ENCODE data around the gene SHISA5.

SHISA5 gene

GRCh38 chr3:48429960-48430707 is 73.8 kb downstream of the SHISA5 start, which contains the start of gene PLXNB1:
Gene PLXNB1, minus strand, starts transcription at chr3:48430086. Its CDS starts 5,475 bp downstream, at chr3:48424611.
- no peak within 1 kb of the TSS for H3K4ac ChIP-seq (ENCODE audit: low read length)
- no CpG with 5 or more reads among the region's 15 CpGs for WGBS, 2 donors (ENCODE audit: extremely low coverage in 2 of 2, insufficient read length in 2 of 2, insufficient replicate concordance in 1 of 2)
- H3K4me2 ChIP-seq (ENCODE audit: insufficient read depth, low read length, poor library complexity, severe bottlenecking) = peak within 1 kb of the TSS; percentile 84
- H3K14ac ChIP-seq (ENCODE audit: low read length) = no peak within 1 kb of the TSS
- peak; percentile 67 for DNase-seq (ENCODE audit: low spot score)
- peak within 1 kb of the TSS; percentile 88 for H2AFZ ChIP-seq (ENCODE audit: low read length)
- peaks cover 16 to 61% of the 10 kb centered on the region in 2 donors for H3K36me3 ChIP-seq (replicated peaks in 1 of 2; ENCODE audit: control insufficient read depth in 2 of 2, insufficient read depth in 2 of 2, low read length in 2 of 2)
- peak within 1 kb of the TSS; percentile 94 for H3K9ac ChIP-seq (ENCODE audit: low read depth, low read length, poor library complexity)
- no peaks in the 10 kb centered on the region for H3K9me3 ChIP-seq (replicated peaks in 1 of 2; ENCODE audit: control insufficient read depth in 2 of 2, insufficient read depth in 1 of 2, low read depth in 1 of 2, low read length in 2 of 2)
- peak within 1 kb of the TSS; percentile 91 for H2BK5ac ChIP-seq (ENCODE audit: low read length)
- peak within 1 kb of the TSS; percentile 36 for H2BK12ac ChIP-seq (ENCODE audit: low read length)
- H3K27me3 ChIP-seq (ENCODE audit: control insufficient read depth in 3 of 3, insufficient read depth in 3 of 3, low read depth in 1 of 3, low read length in 3 of 3) = no peaks in the 10 kb centered on the region
- peak within 1 kb of the TSS; percentile 88 for H2AK5ac ChIP-seq (ENCODE audit: low read depth, low read length)
- H4K8ac ChIP-seq (ENCODE audit: low read depth, low read length) = peak within 1 kb of the TSS; percentile 73
- H3K27ac ChIP-seq (replicated peaks; ENCODE audit: low read length) = peak within 1 kb of the TSS; percentile 92
- H2BK120ac ChIP-seq (ENCODE audit: low read depth, low read length) = peak within 1 kb of the TSS; percentile 78
- peaks cover 22% of the 10 kb centered on the region for H3K79me1 ChIP-seq (ENCODE audit: low read depth, low read length)
- peaks cover 23 to 47% of the 10 kb centered on the region in 2 donors for H3K4me1 ChIP-seq (ENCODE audit: control insufficient read depth in 2 of 2, insufficient read depth in 1 of 2, low read depth in 1 of 2, low read length in 2 of 2)
- H2BK15ac ChIP-seq (ENCODE audit: low read length) = peak within 1 kb of the TSS; percentile 34
- H3K23ac ChIP-seq (ENCODE audit: low read depth, low read length, poor library complexity) = peak within 1 kb of the TSS; percentile 12
- peak within 1 kb of the TSS; percentile 50 for H4K91ac ChIP-seq (ENCODE audit: low read depth, low read length, poor library complexity)
- peak within 1 kb of the TSS; percentile 93 for H3K18ac ChIP-seq (ENCODE audit: low read length)
- peak within 1 kb of the TSS; percentile 77 to 84 for H3K4me3 ChIP-seq (ENCODE audit: low read length in 2 of 2)

GRCh38 chr3:48429317-48429959 is 74.5 kb downstream of the SHISA5 start:
- DNase-seq (ENCODE audit: low spot score) = peak; percentile 76
- Histone ChIP-seq H4K8ac (ENCODE audit: low read depth, low read length) (peak overlapping the region; percentile 68), H3K4me2 (ENCODE audit: insufficient read depth, low read length, poor library complexity, severe bottlenecking) (peak overlapping the region; percentile 84), H2AK5ac (ENCODE audit: low read depth, low read length) (peak overlapping the region; percentile 88), H2BK5ac (ENCODE audit: low read length) (peak overlapping the region; percentile 91), H3K14ac (ENCODE audit: low read length) (no peak overlapping the region), H3K27me3 (ENCODE audit: control insufficient read depth in 3 of 3, insufficient read depth in 3 of 3, low read depth in 1 of 3, low read length in 3 of 3) (no peaks in the 10 kb centered on the region), H3K9me3 (replicated peaks in 1 of 2; ENCODE audit: control insufficient read depth in 2 of 2, insufficient read depth in 1 of 2, low read depth in 1 of 2, low read length in 2 of 2) (no peaks in the 10 kb centered on the region), H2AFZ (ENCODE audit: low read length) (peak overlapping the region; percentile 88), H3K18ac (ENCODE audit: low read length) (peak overlapping the region; percentile 93), H3K27ac (replicated peaks; ENCODE audit: low read length) (peak overlapping the region; percentile 92), H3K36me3 (replicated peaks in 1 of 2; ENCODE audit: control insufficient read depth in 2 of 2, insufficient read depth in 2 of 2, low read length in 2 of 2) (peaks cover 15 to 63% of the 10 kb centered on the region in 2 donors), H2BK15ac (ENCODE audit: low read length) (no peak overlapping the region), H2BK12ac (ENCODE audit: low read length) (peak overlapping the region; percentile 36), H3K4me1 (ENCODE audit: control insufficient read depth in 2 of 2, insufficient read depth in 1 of 2, low read depth in 1 of 2, low read length in 2 of 2) (peaks cover 23 to 47% of the 10 kb centered on the region in 2 donors), H3K4ac (ENCODE audit: low read length) (no peak overlapping the region), H3K23ac (ENCODE audit: low read depth, low read length, poor library complexity) (peak overlapping the region; percentile 12), H2BK120ac (ENCODE audit: low read depth, low read length) (peak overlapping the region; percentile 78), H3K4me3 (ENCODE audit: low read length in 2 of 2) (peak overlapping the region; percentile 77 to 84), H3K9ac (ENCODE audit: low read depth, low read length, poor library complexity) (peak overlapping the region; percentile 94), H3K79me1 (ENCODE audit: low read depth, low read length) (peaks cover 23% of the 10 kb centered on the region), H4K91ac (ENCODE audit: low read depth, low read length, poor library complexity) (peak overlapping the region; percentile 50)
- no CpG with 5 or more reads among the region's 86 CpGs for WGBS, 2 donors (ENCODE audit: extremely low coverage in 2 of 2, insufficient read length in 2 of 2, insufficient replicate concordance in 1 of 2)

- Histone ChIP-seq H3K4me3 (ENCODE audit: low read length in 2 of 2) (peak overlapping the region; percentile 77 to 84), H3K4me2 (ENCODE audit: insufficient read depth, low read length, poor library complexity, severe bottlenecking) (peak overlapping the region; percentile 84), H3K4me1 (ENCODE audit: control insufficient read depth in 2 of 2, insufficient read depth in 1 of 2, low read depth in 1 of 2, low read length in 2 of 2) (peaks cover 23 to 44% of the 10 kb centered on the region in 2 donors), H2BK5ac (ENCODE audit: low read length) (peak overlapping the region; percentile 91), H2BK120ac (ENCODE audit: low read depth, low read length) (no peak overlapping the region), H3K36me3 (replicated peaks in 1 of 2; ENCODE audit: control insufficient read depth in 2 of 2, insufficient read depth in 2 of 2, low read length in 2 of 2) (peaks cover 13 to 63% of the 10 kb centered on the region in 2 donors), H2BK15ac (ENCODE audit: low read length) (no peak overlapping the region), H3K79me1 (ENCODE audit: low read depth, low read length) (peaks cover 29% of the 10 kb centered on the region), H3K18ac (ENCODE audit: low read length) (peak overlapping the region; percentile 93), H3K27ac (replicated peaks; ENCODE audit: low read length) (peak overlapping the region; percentile 92), H3K23ac (ENCODE audit: low read depth, low read length, poor library complexity) (no peak overlapping the region), H3K27me3 (ENCODE audit: control insufficient read depth in 3 of 3, insufficient read depth in 3 of 3, low read depth in 1 of 3, low read length in 3 of 3) (no peaks in the 10 kb centered on the region), H4K91ac (ENCODE audit: low read depth, low read length, poor library complexity) (peak overlapping the region; percentile 50), H3K9ac (ENCODE audit: low read depth, low read length, poor library complexity) (peak overlapping the region; percentile 78), H4K8ac (ENCODE audit: low read depth, low read length) (no peak overlapping the region), H2BK12ac (ENCODE audit: low read length) (no peak overlapping the region), H2AFZ (ENCODE audit: low read length) (peak overlapping the region; percentile 88), H3K4ac (ENCODE audit: low read length) (no peak overlapping the region), H3K14ac (ENCODE audit: low read length) (no peak overlapping the region), H3K9me3 (replicated peaks in 1 of 2; ENCODE audit: control insufficient read depth in 2 of 2, insufficient read depth in 1 of 2, low read depth in 1 of 2, low read length in 2 of 2) (no peaks in the 10 kb centered on the region), H2AK5ac (ENCODE audit: low read depth, low read length) (peak overlapping the region; percentile 13)
- no CpG with 5 or more reads among the region's 60 CpGs for WGBS, 2 donors (ENCODE audit: extremely low coverage in 2 of 2, insufficient read length in 2 of 2, insufficient replicate concordance in 1 of 2)
- DNase-seq (ENCODE audit: low spot score) = no peak
Observed at GRCh38 chr3:48428572-48429316, 75.2 kb downstream of the SHISA5 start.
